Astrocyte (in vitro differentiated cells and primary cell): ENCODE results near the gene PTPRF. TPM values are rescaled to one million over a fixed set of nuclear protein-coding genes. Genes with fewer than 3 reads are reported as not detected.

Experiments
- DNase-seq: peaks from one replicate; pipeline ENCODE4 v3.0.0-alpha.2; 2010; ENCODE audit warnings: low read depth
- FAIRE-seq: peaks from 2 replicates; lab custom pipeline; 2011; peaks lifted over from hg19 to GRCh38; lab: Jason Lieb, UNC
- H2AFZ ChIP-seq: 2 replicates; pipeline ENCODE4 v1.6.0; 2012; ENCODE audit warnings: low read depth, low read length, inconsistent platforms
- H3K27ac ChIP-seq: 2 replicates; pipeline ENCODE4 v1.5.1; 2011; ENCODE audit warnings: low read depth, low read length, inconsistent platforms
- H3K27me3 ChIP-seq: 2 replicates; pipeline ENCODE4 v1.6.0; 2011; ENCODE audit warnings: low read length, inconsistent platforms; ENCODE audit not compliant: insufficient read depth
- H3K36me3 ChIP-seq: 2 replicates; pipeline ENCODE4 v1.5.1; 2011; ENCODE audit warnings: low read length, inconsistent platforms; ENCODE audit not compliant: insufficient read depth
- H3K4me1 ChIP-seq: 2 replicates; pipeline ENCODE4 v1.5.1; 2011; ENCODE audit warnings: low read length, inconsistent platforms; ENCODE audit not compliant: insufficient read depth
- H3K4me2 ChIP-seq: 2 replicates; pipeline ENCODE4 v1.6.0; 2012; ENCODE audit warnings: low read length, inconsistent platforms
- H3K4me3 ChIP-seq: 2 replicates; pipeline ENCODE4 v1.5.1; 2011; ENCODE audit warnings: low read depth, mild to moderate bottlenecking, low read length, inconsistent platforms; ENCODE audit not compliant: insufficient read depth
- H3K79me2 ChIP-seq: 2 replicates; pipeline ENCODE4 v1.6.0; 2012; ENCODE audit warnings: mild to moderate bottlenecking, low read length, inconsistent platforms; ENCODE audit not compliant: insufficient read depth
- H3K9ac ChIP-seq: 2 replicates; pipeline ENCODE4 v1.6.0; 2012; ENCODE audit warnings: mild to moderate bottlenecking, low read length, inconsistent platforms
- H3K9me3 ChIP-seq: 2 replicates; pipeline ENCODE4 v1.5.1; 2012; ENCODE audit warnings: low read depth, mild to moderate bottlenecking, low read length, inconsistent platforms; ENCODE audit not compliant: insufficient read depth
- H4K20me1 ChIP-seq: 2 replicates; pipeline ENCODE4 v1.6.0; 2012; ENCODE audit warnings: low read length, inconsistent platforms; ENCODE audit not compliant: insufficient read depth
- H3K27ac Mint-ChIP-seq: one replicate; pipeline ENCODE4 v1.8.0; 2021; ENCODE audit warnings: mild to moderate bottlenecking, mixed read lengths; ENCODE audit not compliant: unreplicated experiment
- H3K27me3 Mint-ChIP-seq: one replicate; pipeline ENCODE4 v1.8.0; 2021; ENCODE audit warnings: low read depth, mixed read lengths; ENCODE audit not compliant: unreplicated experiment
- H3K36me3 Mint-ChIP-seq: one replicate; pipeline ENCODE4 v1.8.0; 2021; ENCODE audit warnings: low read depth, mixed read lengths; ENCODE audit not compliant: unreplicated experiment
- H3K4me1 Mint-ChIP-seq: one replicate; pipeline ENCODE4 v1.8.0; 2021; ENCODE audit warnings: low read depth, mixed read lengths; ENCODE audit not compliant: unreplicated experiment
- H3K4me3 Mint-ChIP-seq: one replicate; pipeline ENCODE4 v1.8.0; 2021; ENCODE audit warnings: mild to moderate bottlenecking, moderate library complexity, mixed read lengths; ENCODE audit not compliant: unreplicated experiment
- H3K9me3 Mint-ChIP-seq: one replicate; pipeline ENCODE4 v1.8.0; 2021; ENCODE audit warnings: mild to moderate bottlenecking, mixed read lengths; ENCODE audit not compliant: unreplicated experiment
- EZH2 ChIP-seq: IDR thresholded peaks from 2 replicates; pipeline ENCODE4 v1.6.1; 2012; ENCODE audit warnings: mild to moderate bottlenecking, low read length, inconsistent platforms; ENCODE audit not compliant: insufficient read depth
- total RNA-seq: library from RNA; stranded (reverse); gene quantifications from 2 replicates; pipeline ENCODE4 v1.2.1, GENCODE V29; 2021
- TF ChIP-seq, protein P1 (sequence below): IDR thresholded peaks from 2 replicates; pipeline ENCODE4 v1.5.1; 2011; ENCODE audit warnings: low read depth, mild to moderate bottlenecking, inconsistent platforms, low read length, moderate library complexity; ENCODE audit not compliant: insufficient read depth

PTPRF gene
- total RNA-seq, 1 donor from 2014 or later, result 275 TPM

DNA sequence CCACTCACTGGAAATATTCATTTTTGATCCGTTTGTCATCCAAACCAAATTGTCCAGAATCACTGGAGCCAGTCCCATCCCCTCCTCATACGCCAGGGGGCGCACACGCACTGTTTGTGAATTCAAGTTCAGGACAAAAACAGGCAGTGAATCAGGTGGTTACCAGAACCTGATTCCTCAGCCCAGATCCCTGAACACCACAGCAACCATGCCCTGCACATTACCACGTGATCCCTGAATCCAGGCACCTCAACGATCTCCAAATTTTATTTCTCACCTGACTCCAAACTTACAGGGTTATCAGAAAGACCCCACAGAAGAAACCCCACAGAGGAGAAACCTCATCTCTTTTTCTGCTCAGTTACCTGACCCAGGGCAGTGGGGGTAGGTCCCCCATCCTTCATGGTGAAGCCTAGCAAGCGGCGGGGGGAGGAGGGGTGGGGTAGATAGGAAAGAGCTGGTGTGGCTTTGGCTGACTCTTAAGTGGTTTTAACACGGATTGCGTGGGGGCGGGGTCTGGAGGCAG, 1.4 kb upstream of the PTPRF start:
- H3K4me2 ChIP-seq, result peak overlapping the region; percentile 36

DNA sequence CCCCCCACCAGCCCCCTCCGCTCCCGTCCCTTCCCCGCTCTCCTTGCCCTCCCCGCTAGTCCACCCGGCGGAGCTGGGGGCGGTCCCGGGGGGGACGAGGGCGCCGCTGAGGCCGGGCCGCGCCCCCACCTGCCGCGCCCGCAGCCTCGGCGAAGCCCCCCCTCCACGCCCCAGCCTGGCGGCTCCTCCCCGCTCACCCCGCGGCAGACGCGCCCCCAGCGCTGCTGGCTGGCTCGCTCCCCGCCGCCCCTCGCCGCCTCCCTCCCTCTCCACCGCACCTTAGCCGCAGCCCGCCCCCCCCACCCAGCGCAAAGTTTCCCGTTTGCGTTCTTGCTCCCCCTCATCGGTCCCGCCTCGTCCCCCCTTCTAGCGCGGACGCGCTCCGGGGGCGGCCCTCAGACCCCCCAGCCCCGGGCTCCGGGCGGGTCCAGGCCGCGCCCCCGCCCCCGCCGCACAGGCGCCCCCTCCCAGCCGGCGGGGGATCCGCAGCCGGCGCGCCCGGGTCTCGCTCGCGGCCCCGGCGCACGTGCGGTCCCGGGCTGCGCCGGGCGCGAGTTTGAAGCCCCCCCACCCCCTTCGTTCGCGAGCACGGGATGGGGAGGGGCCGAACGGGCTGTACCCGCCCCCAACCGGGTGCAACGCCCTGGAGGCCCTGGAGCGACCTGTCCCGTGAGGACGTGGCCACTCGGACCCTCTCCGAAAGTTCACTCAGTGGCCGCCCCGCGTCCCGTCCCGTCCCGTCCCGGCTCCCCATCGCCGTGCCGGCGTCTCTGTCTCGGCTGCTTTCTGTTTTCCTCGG, 623 bp downstream of the PTPRF start:
- Histone ChIP-seq H2AFZ (peak overlapping the region; percentile 90), H3K27me3 (no peaks in the 10 kb centered on the region), H3K4me3 (peak overlapping the region; percentile 67), H3K27ac (no peak overlapping the region), H3K9ac (peak overlapping the region; percentile 81), H3K36me3 (no peaks in the 10 kb centered on the region), H3K79me2 (peaks cover 52% of the 10 kb centered on the region), H4K20me1 (peaks cover 47% of the 10 kb centered on the region), H3K4me1 (peaks cover 31% of the 10 kb centered on the region), H3K4me2 (peak overlapping the region; percentile 96), H3K9me3 (no peaks in the 10 kb centered on the region)
- Mint-ChIP-seq H3K27me3 (no peaks in the 10 kb centered on the region), H3K4me3 (peak overlapping the region; percentile 100), H3K9me3 (no peaks in the 10 kb centered on the region), H3K4me1 (peaks cover 26% of the 10 kb centered on the region), H3K36me3 (peaks cover 8% of the 10 kb centered on the region), H3K27ac (peak overlapping the region; percentile 97)
- no peak for FAIRE-seq
- TF ChIP-seq, protein P1, sequence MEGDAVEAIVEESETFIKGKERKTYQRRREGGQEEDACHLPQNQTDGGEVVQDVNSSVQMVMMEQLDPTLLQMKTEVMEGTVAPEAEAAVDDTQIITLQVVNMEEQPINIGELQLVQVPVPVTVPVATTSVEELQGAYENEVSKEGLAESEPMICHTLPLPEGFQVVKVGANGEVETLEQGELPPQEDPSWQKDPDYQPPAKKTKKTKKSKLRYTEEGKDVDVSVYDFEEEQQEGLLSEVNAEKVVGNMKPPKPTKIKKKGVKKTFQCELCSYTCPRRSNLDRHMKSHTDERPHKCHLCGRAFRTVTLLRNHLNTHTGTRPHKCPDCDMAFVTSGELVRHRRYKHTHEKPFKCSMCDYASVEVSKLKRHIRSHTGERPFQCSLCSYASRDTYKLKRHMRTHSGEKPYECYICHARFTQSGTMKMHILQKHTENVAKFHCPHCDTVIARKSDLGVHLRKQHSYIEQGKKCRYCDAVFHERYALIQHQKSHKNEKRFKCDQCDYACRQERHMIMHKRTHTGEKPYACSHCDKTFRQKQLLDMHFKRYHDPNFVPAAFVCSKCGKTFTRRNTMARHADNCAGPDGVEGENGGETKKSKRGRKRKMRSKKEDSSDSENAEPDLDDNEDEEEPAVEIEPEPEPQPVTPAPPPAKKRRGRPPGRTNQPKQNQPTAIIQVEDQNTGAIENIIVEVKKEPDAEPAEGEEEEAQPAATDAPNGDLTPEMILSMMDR, result no peak
- TF ChIP-seq EZH2, result no peak
- DNase-seq, result no peak

More for the DNA sequence above, 1.4 kb upstream of the PTPRF start:
- no peak overlapping the region for H2AFZ ChIP-seq
- peaks cover 2% of the 10 kb centered on the region for H3K9me3 Mint-ChIP-seq
- peaks cover 31% of the 10 kb centered on the region for H3K4me1 ChIP-seq
- no peaks in the 10 kb centered on the region for H3K36me3 ChIP-seq
- peak; percentile 66 for DNase-seq
- H3K27me3 Mint-ChIP-seq, result no peaks in the 10 kb centered on the region
- peaks cover 28% of the 10 kb centered on the region for H3K4me1 Mint-ChIP-seq
- FAIRE-seq, result peak; percentile 100
- no peaks in the 10 kb centered on the region for H3K27me3 ChIP-seq
- H3K36me3 Mint-ChIP-seq, result peaks cover 4% of the 10 kb centered on the region
- no peak overlapping the region for H3K27ac Mint-ChIP-seq
- peaks cover 32% of the 10 kb centered on the region for H3K79me2 ChIP-seq
- H3K9me3 ChIP-seq, result no peaks in the 10 kb centered on the region
- no peak overlapping the region for H3K27ac ChIP-seq
- no peak overlapping the region for H3K9ac ChIP-seq
- H3K4me3 ChIP-seq, result no peak overlapping the region
- peaks cover 27% of the 10 kb centered on the region for H4K20me1 ChIP-seq
- no peak for TF ChIP-seq EZH2
- TF ChIP-seq, protein P1, result peak; percentile 99
- H3K4me3 Mint-ChIP-seq, result peak overlapping the region; percentile 90
